Mononuclear cell (primary cell): ENCODE data around the gene SLC17A7. TPM values are rescaled to one million over a fixed set of nuclear protein-coding genes. Genes with fewer than 3 reads are reported as not detected.

Experiments
- total RNA-seq: library from RNA; depleted of rRNA; stranded (reverse); fragments of >200 nt; gene quantifications from one replicate; pipeline ENCODE4 v1.2.3, GENCODE V29; 2012

The SLC17A7 gene
- total RNA-seq, 1 donor, result not detected

Other genes with a start within 250 kb of the SLC17A7 start
- gene SLC6A16, start 116.3 kb downstream of the SLC17A7 start, total RNA-seq, result 0.73 TPM
- gene CD37, start 106.1 kb downstream of the SLC17A7 start, total RNA-seq, result 229 TPM
- 0.10 TPM for gene TEAD2, start 79.1 kb downstream of the SLC17A7 start, total RNA-seq
- gene DKKL1, start 77.7 kb downstream of the SLC17A7 start, total RNA-seq, result not detected
- not detected for gene KASH5, start 53.3 kb downstream of the SLC17A7 start, total RNA-seq
- not detected for gene PTH2, start 18.1 kb downstream of the SLC17A7 start, total RNA-seq
- gene GFY, start 16.1 kb downstream of the SLC17A7 start, total RNA-seq, result not detected
- 45.2 TPM for gene PIH1D1, start 10.3 kb upstream of the SLC17A7 start, total RNA-seq
- gene ALDH16A1, start 11.7 kb upstream of the SLC17A7 start, total RNA-seq, result 13.7 TPM
- 49.6 TPM for gene FLT3LG, start 32.7 kb upstream of the SLC17A7 start, total RNA-seq
- 4,457 TPM for gene RPL13A, start 46.1 kb upstream of the SLC17A7 start, total RNA-seq
- 8,046 TPM for gene RPS11, start 54.9 kb upstream of the SLC17A7 start, total RNA-seq
- gene FCGRT, start 71.1 kb upstream of the SLC17A7 start, total RNA-seq, result 123 TPM
- 1.6 TPM for gene RCN3, start 86.5 kb upstream of the SLC17A7 start, total RNA-seq
- gene NOSIP, start 139.0 kb upstream of the SLC17A7 start, total RNA-seq, result 88.6 TPM
- 1.4 TPM for gene PRRG2, start 139.8 kb upstream of the SLC17A7 start, total RNA-seq
- gene PRR12, start 149.7 kb upstream of the SLC17A7 start, total RNA-seq, result 6.4 TPM
- gene RRAS, start 198.6 kb upstream of the SLC17A7 start, total RNA-seq, result 8.7 TPM
- gene SCAF1, start 200.7 kb upstream of the SLC17A7 start, total RNA-seq, result 8.9 TPM
- 27.2 TPM for gene IRF3, start 224.3 kb upstream of the SLC17A7 start, total RNA-seq
- 1.8 TPM for gene BCL2L12, start 224.4 kb upstream of the SLC17A7 start, total RNA-seq
- gene PRMT1, start 235.7 kb upstream of the SLC17A7 start, total RNA-seq, result 51.1 TPM
- 0.84 TPM for gene ADM5, start 248.1 kb upstream of the SLC17A7 start, total RNA-seq
- gene CPT1C, start 249.6 kb upstream of the SLC17A7 start, total RNA-seq, result 0.73 TPM